Measurements from ENCODE around the gene GNA12. TPM values are rescaled to one million over a fixed set of nuclear protein-coding genes. Genes with fewer than 3 reads are reported as not detected.
A peak's percentile ranks its signal among the peaks of the same experiment; 100 is the strongest.

Gene GNA12
- polyA plus RNA-seq, 1 donor (not counting 4 experiments of a cell fraction or from before 2014, with no cell fraction given) = 35.5 TPM

GRCh38 chr7:2761131-2761624 is 82.9 kb downstream of the GNA12 start:
- Histone ChIP-seq H2AFZ (ENCODE audit: control insufficient read depth, low read length) (no peak overlapping the region), H4K20me1 (ENCODE audit: control insufficient read depth, extremely low read depth, insufficient read depth, low read length) (no peaks in the 10 kb centered on the region), H3K36me3 (ENCODE audit: control insufficient read depth in 2 of 2, extremely low read depth in 1 of 2, insufficient read depth in 2 of 2, low read length in 2 of 2) (peaks cover 0 to 3% of the 10 kb centered on the region in 2 experiments), H3K4me3 (ENCODE audit: control insufficient read depth in 2 of 3, extremely low read depth in 1 of 3, insufficient read depth in 2 of 3, low read depth in 1 of 3, low read length in 3 of 3) (no peak overlapping the region), H3K27me3 (ENCODE audit: control insufficient read depth, extremely low read depth, insufficient read depth, low read length) (no peaks in the 10 kb centered on the region), H3K79me2 (ENCODE audit: control insufficient read depth, insufficient read depth, low read length) (peaks cover 4% of the 10 kb centered on the region), H3K27ac (ENCODE audit: control insufficient read depth, insufficient read depth, low read length) (no peak overlapping the region), H3K4me1 (ENCODE audit: control insufficient read depth, extremely low read depth, insufficient read depth, low read length) (peaks cover 57% of the 10 kb centered on the region), H3K4me2 (ENCODE audit: control insufficient read depth, extremely low read depth, insufficient read depth, low read depth, low read length) (no peak overlapping the region), H3K9me3 (ENCODE audit: control insufficient read depth, low read depth, low read length) (no peaks in the 10 kb centered on the region), H3K9ac (ENCODE audit: control insufficient read depth, extremely low read depth, insufficient read depth, low read length) (no peak overlapping the region), H3K9me1 (ENCODE audit: control insufficient read depth, extremely low read depth, insufficient read depth, low read length) (no peaks in the 10 kb centered on the region)
- FAIRE-seq (no peak), DNase-seq (ENCODE audit: low read depth, low spot score) (no peak)
- dilution Hi-C loops (cut with MboI; ENCODE audit: extremely low pct_ligation_motif_present, low sequenced_read_pairs) = no loop called here
- TF ChIP-seq EZH2 (IDR thresholded peaks at IDR 0.05; ENCODE audit: low read length) (no peak), CTCF (optimal IDR thresholded peaks at IDR 0.05 in 1 of 3, IDR thresholded peaks at IDR 0.05 in 1 of 3, conservative IDR thresholded peaks at IDR 0.05 in 1 of 3; ENCODE audit: extremely low read depth in 1 of 3, insufficient read depth in 2 of 3, low read length in 3 of 3) (no peak)

- peaks cover 4% of the 10 kb centered on the region for H3K79me2 ChIP-seq (ENCODE audit: control insufficient read depth, insufficient read depth, low read length)
- H3K27ac ChIP-seq (ENCODE audit: control insufficient read depth, insufficient read depth, low read length) = peak overlapping the region; percentile 41
- DNase-seq (ENCODE audit: low read depth, low spot score) = no peak
- no peaks in the 10 kb centered on the region for H3K9me1 ChIP-seq (ENCODE audit: control insufficient read depth, extremely low read depth, insufficient read depth, low read length)
- FAIRE-seq = no peak
- TF ChIP-seq CTCF (optimal IDR thresholded peaks at IDR 0.05 in 1 of 3, IDR thresholded peaks at IDR 0.05 in 1 of 3, conservative IDR thresholded peaks at IDR 0.05 in 1 of 3; ENCODE audit: extremely low read depth in 1 of 3, insufficient read depth in 2 of 3, low read length in 3 of 3) = peak; percentile 25 to 57 (median 34)
- no peak for TF ChIP-seq EZH2 (IDR thresholded peaks at IDR 0.05; ENCODE audit: low read length)
- H4K20me1 ChIP-seq (ENCODE audit: control insufficient read depth, extremely low read depth, insufficient read depth, low read length) = no peaks in the 10 kb centered on the region
- no peaks in the 10 kb centered on the region for H3K9me3 ChIP-seq (ENCODE audit: control insufficient read depth, low read depth, low read length)
- H3K27me3 ChIP-seq (ENCODE audit: control insufficient read depth, extremely low read depth, insufficient read depth, low read length) = no peaks in the 10 kb centered on the region
- H3K4me2 ChIP-seq (ENCODE audit: control insufficient read depth, extremely low read depth, insufficient read depth, low read depth, low read length) = peak overlapping the region; percentile 52
- no peak overlapping the region for H2AFZ ChIP-seq (ENCODE audit: control insufficient read depth, low read length)
- peaks cover 0 to 3% of the 10 kb centered on the region in 2 experiments for H3K36me3 ChIP-seq (ENCODE audit: control insufficient read depth in 2 of 2, extremely low read depth in 1 of 2, insufficient read depth in 2 of 2, low read length in 2 of 2)
- peaks cover 57% of the 10 kb centered on the region for H3K4me1 ChIP-seq (ENCODE audit: control insufficient read depth, extremely low read depth, insufficient read depth, low read length)
- no peak overlapping the region for H3K4me3 ChIP-seq (ENCODE audit: control insufficient read depth in 2 of 3, extremely low read depth in 1 of 3, insufficient read depth in 2 of 3, low read depth in 1 of 3, low read length in 3 of 3)
- peak overlapping the region; percentile 29 for H3K9ac ChIP-seq (ENCODE audit: control insufficient read depth, extremely low read depth, insufficient read depth, low read length)
- dilution Hi-C loops (cut with MboI; ENCODE audit: extremely low pct_ligation_motif_present, low sequenced_read_pairs) = no loop called here
Measured at GRCh38 chr7:2760098-2760889, 83.8 kb downstream of the GNA12 start.

Measured in keratinocyte (primary cell).